Colonic mucosa (tissue), 4 donors: Measurements from ENCODE around the gene COL20A1. TPM values are rescaled to one million over a fixed set of nuclear protein-coding genes. Genes with fewer than 3 reads are reported as not detected.

Experiments
- DNase-seq: peaks from one replicate; pipeline ENCODE4 v3.0.0-alpha.2; 2020
- H3K27ac ChIP-seq: fragments of 200-600 bp; one replicate; pipeline ENCODE4 v1.8.0; 2021
- H3K27me3 ChIP-seq: fragments of 200-600 bp; one replicate; pipeline ENCODE4 v1.8.0; 2021
- H3K36me3 ChIP-seq: fragments of 200-600 bp; one replicate; pipeline ENCODE4 v1.8.0; 2021
- H3K4me1 ChIP-seq: fragments of 200-600 bp; one replicate; pipeline ENCODE4 v1.8.0; 2021; ENCODE audit warnings: mild to moderate bottlenecking
- H3K4me3 ChIP-seq: fragments of 200-600 bp; one replicate; pipeline ENCODE4 v1.8.0; 2021
- H3K9ac ChIP-seq, 2 donors: one replicate each; pipeline ENCODE4 v1.7.0; 2013; ENCODE audit warnings: control low read depth in 2 of 2, low read depth in 2 of 2, low read length in 2 of 2
- H3K9me3 ChIP-seq: fragments of 200-600 bp; one replicate; pipeline ENCODE4 v1.8.0; 2021
- intact Hi-C: fragments of 100-400 bp; cut with DNase I; formaldehyde crosslinking; loops from one replicate; pipeline ENCODE4 v1.14.1; 2022
- total RNA-seq, 2 donors: library from RNA; stranded (reverse); fragmentation: NEBNext Ultra II Directional in 1 of 2; extraction: Animal tissue kit (Norgen Biotek cat#: 25700) in 1 of 2; gene quantifications; one replicate each; pipeline ENCODE4 v1.2.1, GENCODE V29; 2021
- TF ChIP-seq, protein P1 (sequence below): fragments of 200-600 bp; IDR thresholded peaks from one replicate; pipeline ENCODE4 v1.8.0; 2022; ENCODE audit warnings: antibody characterized with exemption, mild to moderate bottlenecking
- donor health status: healthy.
- donor health status: DM: no; HTN: no; CAD: no.
- donor health status: DM: no; HTN: no; CAD: no.

Gene COL20A1
- total RNA-seq, 2 donors from 2014 or later = not detected

DNA sequence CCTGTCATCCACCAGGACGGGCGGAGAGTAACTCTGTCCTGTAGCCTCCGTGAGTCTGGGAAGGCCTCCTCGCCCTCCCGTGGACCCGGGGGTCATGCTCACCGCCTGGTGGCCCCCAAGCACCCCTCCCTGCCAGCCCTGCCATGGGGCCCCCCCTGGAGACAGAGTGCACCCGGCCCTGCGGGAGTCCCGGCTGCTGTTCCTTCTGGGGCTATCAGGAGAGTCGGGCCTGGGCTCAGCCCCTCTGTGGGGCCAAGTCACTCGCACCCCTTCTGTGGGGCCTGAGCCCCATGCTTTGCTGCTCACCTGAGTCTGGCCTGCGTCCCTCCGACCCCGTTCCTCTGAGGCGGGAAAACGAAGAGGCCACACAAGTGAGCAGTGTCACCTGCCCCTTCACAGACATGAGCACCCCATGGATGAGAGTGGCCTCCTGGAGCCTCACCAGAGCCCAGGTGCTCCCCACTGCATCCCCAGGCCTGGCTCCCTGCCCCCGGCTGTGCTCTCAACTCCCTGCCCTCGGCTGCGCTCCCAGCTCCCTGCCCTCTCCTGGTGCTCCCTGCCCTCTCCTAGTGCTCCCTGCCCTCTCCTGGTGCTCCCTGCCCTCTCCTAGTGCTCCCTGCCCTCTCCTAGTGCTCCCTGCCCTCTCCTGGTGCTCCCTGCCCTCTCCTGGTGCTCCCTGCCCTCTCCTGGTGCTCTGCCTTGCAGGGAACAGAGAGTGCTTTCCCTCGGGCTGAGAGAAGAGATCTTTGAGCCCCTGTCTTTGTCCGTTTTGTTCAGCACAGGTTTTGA lies 72.8 kb downstream of the COL20A1 start:
- DNase-seq = no peak
- Histone ChIP-seq H3K9me3 (no peaks in the 10 kb centered on the region), H3K9ac (no peak overlapping the region)

DNA sequence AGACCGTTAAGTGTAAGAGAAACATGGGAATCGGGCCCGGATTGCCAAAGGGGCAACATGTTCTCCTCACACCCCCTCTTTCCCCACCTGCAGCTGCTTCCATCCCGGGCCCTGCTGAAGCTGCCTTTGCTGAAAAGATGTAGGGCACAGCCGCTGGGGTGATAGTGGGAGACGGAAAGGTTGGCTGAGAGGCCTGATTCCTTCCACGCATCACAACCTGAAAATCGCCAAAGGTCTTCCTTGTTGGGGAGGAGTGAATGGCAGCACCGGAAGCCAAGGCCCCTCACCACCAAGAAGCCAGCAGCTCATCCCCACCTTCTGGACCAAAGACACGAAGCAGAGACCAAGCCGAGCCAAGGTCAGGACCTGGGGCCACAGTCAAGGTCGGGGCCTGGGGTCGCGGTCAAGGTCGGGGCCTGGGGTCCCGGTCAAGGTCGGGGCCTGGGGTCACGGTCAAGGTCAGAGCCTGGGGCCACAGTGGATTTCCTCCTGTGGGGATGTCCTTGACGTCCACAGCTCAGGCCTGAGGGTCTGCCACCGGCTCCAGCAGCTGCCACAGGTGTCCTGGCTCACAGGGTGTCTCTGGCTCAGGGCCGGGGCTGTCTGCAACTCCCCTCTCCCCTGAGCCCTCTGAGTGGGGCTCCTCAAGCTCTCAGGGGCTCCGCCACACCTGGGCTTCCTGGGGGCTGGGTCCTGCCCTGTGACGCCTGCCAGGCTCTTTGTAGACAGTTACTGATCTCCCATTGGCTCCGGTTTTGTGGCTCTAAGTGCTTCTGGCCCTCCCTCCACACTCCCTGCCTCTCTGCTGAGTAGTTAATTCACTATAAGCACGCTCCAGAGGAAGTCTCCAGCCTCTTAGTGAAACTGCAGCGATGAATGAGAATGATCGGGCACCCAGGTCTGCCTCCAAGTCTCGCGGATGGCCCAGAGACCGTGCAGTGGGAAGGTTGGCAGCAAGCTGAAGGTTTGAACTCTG lies 73.7 kb downstream of the COL20A1 start:
- Histone ChIP-seq H3K36me3 (no peaks in the 10 kb centered on the region), H3K27me3 (peaks cover 4% of the 10 kb centered on the region), H3K9ac (no peak overlapping the region), H3K4me3 (no peak overlapping the region), H3K4me1 (no peaks in the 10 kb centered on the region), H3K9me3 (no peaks in the 10 kb centered on the region), H3K27ac (no peak overlapping the region)
- TF ChIP-seq, protein P1, sequence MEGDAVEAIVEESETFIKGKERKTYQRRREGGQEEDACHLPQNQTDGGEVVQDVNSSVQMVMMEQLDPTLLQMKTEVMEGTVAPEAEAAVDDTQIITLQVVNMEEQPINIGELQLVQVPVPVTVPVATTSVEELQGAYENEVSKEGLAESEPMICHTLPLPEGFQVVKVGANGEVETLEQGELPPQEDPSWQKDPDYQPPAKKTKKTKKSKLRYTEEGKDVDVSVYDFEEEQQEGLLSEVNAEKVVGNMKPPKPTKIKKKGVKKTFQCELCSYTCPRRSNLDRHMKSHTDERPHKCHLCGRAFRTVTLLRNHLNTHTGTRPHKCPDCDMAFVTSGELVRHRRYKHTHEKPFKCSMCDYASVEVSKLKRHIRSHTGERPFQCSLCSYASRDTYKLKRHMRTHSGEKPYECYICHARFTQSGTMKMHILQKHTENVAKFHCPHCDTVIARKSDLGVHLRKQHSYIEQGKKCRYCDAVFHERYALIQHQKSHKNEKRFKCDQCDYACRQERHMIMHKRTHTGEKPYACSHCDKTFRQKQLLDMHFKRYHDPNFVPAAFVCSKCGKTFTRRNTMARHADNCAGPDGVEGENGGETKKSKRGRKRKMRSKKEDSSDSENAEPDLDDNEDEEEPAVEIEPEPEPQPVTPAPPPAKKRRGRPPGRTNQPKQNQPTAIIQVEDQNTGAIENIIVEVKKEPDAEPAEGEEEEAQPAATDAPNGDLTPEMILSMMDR = no peak
- no peak for DNase-seq
- intact Hi-C loops = no loop called here

More for the DNA sequence above, 72.8 kb downstream of the COL20A1 start:
- H3K27ac ChIP-seq = no peak overlapping the region
- no peaks in the 10 kb centered on the region for H3K36me3 ChIP-seq
- TF ChIP-seq, protein P1 = no peak
- intact Hi-C loops = no loop called here
- H3K27me3 ChIP-seq = peaks cover 10% of the 10 kb centered on the region
- H3K4me1 ChIP-seq = no peaks in the 10 kb centered on the region
- no peak overlapping the region for H3K4me3 ChIP-seq

- intact Hi-C loops = no loop called here
- Histone ChIP-seq H3K9ac (no peak overlapping the region), H3K36me3 (no peaks in the 10 kb centered on the region), H3K4me3 (no peak overlapping the region), H3K27ac (no peak overlapping the region), H3K4me1 (no peaks in the 10 kb centered on the region), H3K9me3 (no peaks in the 10 kb centered on the region), H3K27me3 (no peaks in the 10 kb centered on the region)
- TF ChIP-seq, protein P1 = no peak
- no peak for DNase-seq
Observed at GRCh38 chr20:63367446-63368055, 74.6 kb downstream of the COL20A1 start.

- intact Hi-C loops = no loop called here
- TF ChIP-seq, protein P1 = no peak
- no peaks in the 10 kb centered on the region for H3K27me3 ChIP-seq
Observed at GRCh38 chr20:63368151-63368550, 75.2 kb downstream of the COL20A1 start.

GRCh38 chr20:63369024-63369530 lies 76.1 kb downstream of the COL20A1 start:
- H3K9ac ChIP-seq = no peak overlapping the region
- H3K9me3 ChIP-seq = no peaks in the 10 kb centered on the region
- H3K4me1 ChIP-seq = no peaks in the 10 kb centered on the region
- H3K36me3 ChIP-seq = no peaks in the 10 kb centered on the region
- DNase-seq = no peak
- no peak overlapping the region for H3K27ac ChIP-seq
- TF ChIP-seq, protein P1 = no peak
- intact Hi-C loops = no loop called here
- H3K27me3 ChIP-seq = no peaks in the 10 kb centered on the region
- H3K4me3 ChIP-seq = no peak overlapping the region

More at GRCh38 chr20:63368151-63368550, 75.2 kb downstream of the COL20A1 start:
- no peaks in the 10 kb centered on the region for H3K9me3 ChIP-seq
- no peak for DNase-seq
- no peaks in the 10 kb centered on the region for H3K4me1 ChIP-seq
- no peak overlapping the region for H3K4me3 ChIP-seq
- no peak overlapping the region for H3K27ac ChIP-seq
- no peak overlapping the region for H3K9ac ChIP-seq
- no peaks in the 10 kb centered on the region for H3K36me3 ChIP-seq
